SK-N-DZ (cell line): Measurements from ENCODE around the gene CLK4. TPM values are rescaled to one million over a fixed set of nuclear protein-coding genes. Genes with fewer than 3 reads are reported as not detected.
A peak's percentile ranks its signal among the peaks of the same experiment; 100 is the strongest.

Experiments
- DNase-seq: peaks from one replicate; pipeline ENCODE4 v3.0.0-alpha.2; 2015; ENCODE audit warnings: low spot score
- polyA plus RNA-seq, 2 experiments: library from polyadenylated mRNA; depleted of rRNA; stranded (reverse); fragments of >200 nt; gene quantifications; 2 replicates each; pipeline ENCODE4 v1.2.3, GENCODE V29; 2014

The CLK4 gene
- polyA plus RNA-seq (2014; cell fraction: cytosol; rRNA removed), result 7.4 and 8.6 TPM in 2 replicates
- 37.5 and 47.3 TPM in 2 replicates for polyA plus RNA-seq (2014; cell fraction: nucleus; rRNA removed)

GRCh38 chr5:178626484-178627258 is at the start of gene CLK4:
CLK4 (minus strand) TSS chr5:178627050; CDS start chr5:178623416, 3,634 bp downstream.
- peak; percentile 92 for DNase-seq

- DNase-seq, result no peak
Measured at GRCh38 chr5:178675922-178676321, 49.1 kb upstream of the CLK4 start.

- no peak for DNase-seq
Measured at GRCh38 chr5:178674334-178674733, 47.5 kb upstream of the CLK4 start.

GRCh38 chr5:178673801-178674295 is 47.0 kb upstream of the CLK4 start:
- peak; percentile 62 for DNase-seq

GRCh38 chr5:178672630-178673029 is 45.8 kb upstream of the CLK4 start:
- DNase-seq, result no peak

GRCh38 chr5:178671602-178672144 is 44.8 kb upstream of the CLK4 start:
- no peak for DNase-seq

- no peak for DNase-seq
Measured at GRCh38 chr5:178670351-178670885, 43.6 kb upstream of the CLK4 start.

GRCh38 chr5:178668579-178668978 is 41.7 kb upstream of the CLK4 start:
- DNase-seq, result no peak

GRCh38 chr5:178667688-178668087 is 40.8 kb upstream of the CLK4 start:
- no peak for DNase-seq

- peak; percentile 33 for DNase-seq
Measured at GRCh38 chr5:178667101-178667500, 40.3 kb upstream of the CLK4 start.

- DNase-seq, result no peak
Measured at GRCh38 chr5:178664141-178664540, 37.3 kb upstream of the CLK4 start.

GRCh38 chr5:178662541-178662860 is 35.7 kb upstream of the CLK4 start:
- no peak for DNase-seq

- DNase-seq, result no peak
Measured at GRCh38 chr5:178661836-178662540, 35.1 kb upstream of the CLK4 start.

GRCh38 chr5:178651046-178651810 is 24.4 kb upstream of the CLK4 start:
- no peak for DNase-seq

- DNase-seq, result no peak
Measured at GRCh38 chr5:178650214-178650613, 23.4 kb upstream of the CLK4 start.

- DNase-seq, result no peak
Measured at GRCh38 chr5:178649580-178649979, 22.7 kb upstream of the CLK4 start.

GRCh38 chr5:178644826-178645545 is 18.1 kb upstream of the CLK4 start:
- DNase-seq, result no peak

- no peak for DNase-seq
Measured at GRCh38 chr5:178642351-178642909, 15.6 kb upstream of the CLK4 start.

- DNase-seq, result no peak
Measured at GRCh38 chr5:178641711-178642110, 14.9 kb upstream of the CLK4 start.

- DNase-seq, result no peak
Measured at GRCh38 chr5:178640331-178641045, 13.6 kb upstream of the CLK4 start.
